K562 (cell line): ENCODE data around the gene PHF20. TPM values are rescaled to one million over a fixed set of nuclear protein-coding genes. Genes with fewer than 3 reads are reported as not detected.

ENCODE experiments used
- ARNT ChIP-seq, 2 experiments: fragments of 450-650 bp; IDR thresholded peaks; 2 replicates each; pipeline ENCODE4 v1.6.1; 2016; ENCODE audit warnings: mild to moderate bottlenecking in 1 of 2
- BCOR ChIP-seq: fragments of 450-650 bp; IDR thresholded peaks from 2 replicates; pipeline ENCODE4 v1.6.1; 2016
- CTBP1 ChIP-seq: fragments of 450-650 bp; IDR thresholded peaks from 2 replicates; pipeline ENCODE4 v1.6.1; 2016; ENCODE audit warnings: borderline replicate concordance
- E2F5 ChIP-seq: sonication (generic); formaldehyde crosslinking; IDR thresholded peaks from 2 replicates; pipeline ENCODE4 v1.8.0; 2022; ENCODE audit warnings: mild to moderate bottlenecking, missing genetic modification reagents
- ELK1 ChIP-seq: sonication (generic); formaldehyde crosslinking; IDR thresholded peaks from 2 replicates; pipeline ENCODE4 v1.8.1; 2022; ENCODE audit warnings: missing genetic modification reagents
- ETV5 ChIP-seq: sonication (generic); formaldehyde crosslinking; IDR thresholded peaks from 2 replicates; pipeline ENCODE4 v1.4.0; 2020; ENCODE audit warnings: low read depth, mild to moderate bottlenecking, missing genetic modification reagents
- FOXJ3 ChIP-seq: sonication (generic); formaldehyde crosslinking; IDR thresholded peaks from 2 replicates; pipeline ENCODE4 v1.4.0; 2020; ENCODE audit warnings: mild to moderate bottlenecking, missing genetic modification reagents
- HDAC3 ChIP-seq: fragments of 450-650 bp; IDR thresholded peaks from 2 replicates; pipeline ENCODE4 v1.6.1; 2018; ENCODE audit warnings: borderline replicate concordance, mild to moderate bottlenecking, moderate library complexity; ENCODE audit not compliant: partially characterized antibody
- JUN ChIP-seq, 2 experiments: sonication (generic) in 1 of 2; formaldehyde crosslinking in 1 of 2; IDR thresholded peaks; 2 replicates each; pipeline versions ENCODE4 v1.6.1 to v1.8.0; 2012 to 2022; ENCODE audit warnings: borderline replicate concordance in 2 of 2, mild to moderate bottlenecking in 2 of 2, improper control_type of control experiment in 1 of 2, low read depth in 1 of 2, low read length in 1 of 2, missing genetic modification reagents in 1 of 2
- KDM5B ChIP-seq: fragments of 200-600 bp; sonication (generic); IDR thresholded peaks from 2 replicates; pipeline ENCODE4 v1.6.1; 2012; ENCODE audit warnings: low read depth, mild to moderate bottlenecking, moderate library complexity, low read length, control low read depth, inconsistent platforms; ENCODE audit not compliant: insufficient replicate concordance
- KLF1 ChIP-seq: fragments of 450-650 bp; IDR thresholded peaks from 2 replicates; pipeline ENCODE4 v1.6.1; 2016; ENCODE audit warnings: missing genetic modification characterization, missing compliant biosample characterization
- NR0B1 ChIP-seq: fragments of 450-650 bp; IDR thresholded peaks from one replicate; pipeline ENCODE4 v1.6.1; 2018; ENCODE audit warnings: mild to moderate bottlenecking, moderate library complexity; ENCODE audit not compliant: partially characterized antibody
- RHOXF2B ChIP-seq: fragments of 250-450 bp; sonication (Bioruptor Pico); conservative IDR thresholded peaks from 2 replicates; pipeline ENCODE4 v1.5.1; 2021
- SMARCA5 ChIP-seq: fragments of 450-650 bp; IDR thresholded peaks from 2 replicates; pipeline ENCODE4 v1.6.1; 2016
- SNAPC5 ChIP-seq: fragments of 250-450 bp; sonication (Bioruptor Pico); IDR thresholded peaks from 2 replicates; pipeline ENCODE4 v1.8.0; 2021; ENCODE audit warnings: moderate library complexity, mild to moderate bottlenecking, inconsistent platforms
- STAG1 ChIP-seq: sonication (generic); formaldehyde crosslinking; IDR thresholded peaks from 2 replicates; pipeline ENCODE4 v1.5.0; 2020; ENCODE audit warnings: missing genetic modification reagents, borderline replicate concordance
- TSHZ1 ChIP-seq: fragments of 250-450 bp; sonication (Bioruptor Pico); IDR thresholded peaks from 2 replicates; pipeline ENCODE4 v1.4.0; 2020; ENCODE audit warnings: mild to moderate bottlenecking, moderate library complexity
- U2AF1 ChIP-seq: fragments of 200-400 bp; formaldehyde crosslinking; optimal IDR thresholded peaks from 2 replicates; pipeline ENCODE3; 2017; ENCODE audit warnings: mild to moderate bottlenecking, low read depth, low read length, moderate library complexity
- ZNF134 ChIP-seq: fragments of 250-450 bp; sonication (Bioruptor Pico); conservative IDR thresholded peaks from 2 replicates; pipeline ENCODE4 v1.4.0; 2020
- ZNF143 ChIP-seq: sonication (generic); formaldehyde crosslinking; IDR thresholded peaks from 2 replicates; pipeline ENCODE4 v1.9.0; 2022; ENCODE audit warnings: mild to moderate bottlenecking, missing genetic modification reagents
- ZNF24 ChIP-seq: fragments of 450-650 bp; IDR thresholded peaks from 2 replicates; pipeline ENCODE4 v1.6.1; 2016
- ZNF766 ChIP-seq: fragments of 200-800 bp; sonication (Bioruptor generic); conservative IDR thresholded peaks from 2 replicates; pipeline ENCODE4 v1.6.1; 2016; ENCODE audit warnings: missing genetic modification characterization, missing compliant biosample characterization
- polyA plus RNA-seq, 8 experiments: library from polyadenylated mRNA; depleted of rRNA in 4 of 8; stranded (reverse) in 5 of 8; unstranded in 3 of 8; fragments of >200 nt; fragmentation: Nextera tagmentation in 2 of 8; fragmentation: Illumina TruSeq in 1 of 8; extraction: Ambion mirVana in 2 of 8; extraction: Trizol in 1 of 8; gene quantifications; 2 replicates each; pipeline versions ENCODE4 v1.2.1 to v1.2.3, GENCODE V29; 2011 to 2014; ENCODE audit warnings: inconsistent platforms in 1 of 8, missing spikeins in 1 of 8
- total RNA-seq, 7 experiments: library from RNA; depleted of rRNA in 6 of 7; stranded (reverse); fragments of >200 nt in 6 of 7; fragmentation: Illumina TruSeq in 2 of 7; extraction: Trizol in 2 of 7; gene quantifications; 2 replicates each; pipeline versions ENCODE4 v1.2.1 to v1.2.3, GENCODE V29; 2011 to 2021; ENCODE audit warnings: low replicate concordance in 1 of 7

PHF20 gene
- total and polyA plus RNA-seq, 9 of the 15 experiments (the other 6 are each of a cell fraction or from before 2014, with no cell fraction given), result 49.9 to 196 (median 70.7) TPM

- TF ChIP-seq STAG1 (CRISPR knock-in tag) (peak; percentile 16; the same call in 1 of the 2 replicates), NR0B1 (no peak), ZNF134 (CRISPR knock-in tag) (no peak), RHOXF2B (CRISPR knock-in tag) (no peak), SNAPC5 (no peak), FOXJ3 (no peak), HDAC3 (no peak), ZNF143 (CRISPR knock-in tag) (no peak), ELK1 (CRISPR knock-in tag) (no peak), SMARCA5 (no peak), TSHZ1 (CRISPR knock-in tag) (no peak), ZNF766 (CRISPR knock-in tag) (no peak), BCOR (no peak), U2AF1 (no peak), JUN (IDR thresholded peaks at IDR 0.05; ENCODE audit: borderline replicate concordance, low read depth, low read length) (no peak; the same call in 1 of the 2 replicates), JUN (CRISPR knock-in tag; IDR thresholded peaks at IDR 0.05; ENCODE audit: borderline replicate concordance) (no peak), CTBP1 (no peak), ZNF24 (no peak), KDM5B (no peak), E2F5 (no peak), ETV5 (CRISPR knock-in tag) (no peak), KLF1 (tag) (no peak), ARNT (IDR thresholded peaks at IDR 0.05) (no peak)
These were observed 112.1 kb downstream of the PHF20 start (continued) for GRCh38 chr20:35883778-35884540.
